ENCODE data around the gene CLTC.

Gene CLTC

GRCh38 chr17:59623151-59623550 is 3.5 kb downstream of the CLTC start:
- FAIRE-seq (no peak), DNase-seq (ENCODE audit: insufficient read length, low spot score) (no peak)
- no peak for TF ChIP-seq CTCF (IDR thresholded peaks at IDR 0.05; ENCODE audit: insufficient read depth, missing control alignments)

GRCh38 chr17:59626756-59627155 is 7.1 kb downstream of the CLTC start:
- no peak for TF ChIP-seq CTCF (IDR thresholded peaks at IDR 0.05; ENCODE audit: insufficient read depth, missing control alignments)
- DNase-seq (ENCODE audit: insufficient read length, low spot score) (no peak), FAIRE-seq (no peak)

- DNase-seq (ENCODE audit: insufficient read length, low spot score): no peak
- no peak for FAIRE-seq
- no peak for TF ChIP-seq CTCF (IDR thresholded peaks at IDR 0.05; ENCODE audit: insufficient read depth, missing control alignments)
These were observed 7.6 kb downstream of the CLTC start for GRCh38 chr17:59627274-59627673.

- DNase-seq (ENCODE audit: insufficient read length, low spot score) (no peak), FAIRE-seq (peak; percentile 69)
- TF ChIP-seq CTCF (IDR thresholded peaks at IDR 0.05; ENCODE audit: insufficient read depth, missing control alignments): no peak
These were observed 8.1 kb downstream of the CLTC start for GRCh38 chr17:59627770-59628171.

GRCh38 chr17:59629174-59629573 is 9.5 kb downstream of the CLTC start:
- DNase-seq (ENCODE audit: insufficient read length, low spot score) (no peak), FAIRE-seq (no peak)
- no peak for TF ChIP-seq CTCF (IDR thresholded peaks at IDR 0.05; ENCODE audit: insufficient read depth, missing control alignments)

GRCh38 chr17:59631276-59631675 is 11.6 kb downstream of the CLTC start:
- no peak for DNase-seq (ENCODE audit: insufficient read length, low spot score)
- FAIRE-seq: no peak
- TF ChIP-seq CTCF (IDR thresholded peaks at IDR 0.05; ENCODE audit: insufficient read depth, missing control alignments): no peak

- no peak for FAIRE-seq
- no peak for TF ChIP-seq CTCF (IDR thresholded peaks at IDR 0.05; ENCODE audit: insufficient read depth, missing control alignments)
- no peak for DNase-seq (ENCODE audit: insufficient read length, low spot score)
These were observed 12.7 kb downstream of the CLTC start for GRCh38 chr17:59632398-59632797.
